HepG2 (cell line): ENCODE data around the gene FANCE. TPM values are rescaled to one million over a fixed set of nuclear protein-coding genes. Genes with fewer than 3 reads are reported as not detected.

ENCODE experiments used
- ARNT ChIP-seq: fragments of 450-650 bp; IDR thresholded peaks from 2 replicates; pipeline ENCODE4 v1.6.1; 2017
- GATAD1 ChIP-seq: IDR thresholded peaks from 2 replicates; pipeline ENCODE4 v1.6.1; 2016; ENCODE audit warnings: missing genetic modification reagents, missing compliant biosample characterization
- KAT8 ChIP-seq: IDR thresholded peaks from 2 replicates; pipeline ENCODE4 v1.6.1; 2016; ENCODE audit warnings: missing genetic modification reagents, missing compliant biosample characterization
- NCOR1 ChIP-seq: fragments of 200-600 bp; sonication (generic); IDR thresholded peaks from 2 replicates; pipeline ENCODE4 v1.7.0; 2017; ENCODE audit warnings: antibody characterized with exemption, low read length, borderline replicate concordance
- SRSF1 ChIP-seq: fragments of 200-400 bp; formaldehyde crosslinking; optimal IDR thresholded peaks from 2 replicates; pipeline ENCODE3; 2017; ENCODE audit warnings: mild to moderate bottlenecking, low read depth, low read length, moderate library complexity
- ZNF224 ChIP-seq: sonication (generic); formaldehyde crosslinking; IDR thresholded peaks from 2 replicates; pipeline ENCODE4 v1.5.0; 2020; ENCODE audit warnings: mild to moderate bottlenecking, missing genetic modification reagents
- ZNF230 ChIP-seq: sonication (generic); formaldehyde crosslinking; IDR thresholded peaks from 2 replicates; pipeline ENCODE4 v1.4.0; 2020; ENCODE audit warnings: mild to moderate bottlenecking, missing genetic modification reagents
- ZSCAN9 ChIP-seq: IDR thresholded peaks from 2 replicates; pipeline ENCODE4 v1.6.1; 2016; ENCODE audit warnings: borderline replicate concordance
- polyA plus RNA-seq, 8 experiments: library from polyadenylated mRNA; depleted of rRNA in 3 of 8; stranded (reverse) in 7 of 8; unstranded in 1 of 8; fragments of >200 nt; fragmentation: Illumina TruSeq in 4 of 8; extraction: Trizol in 4 of 8; gene quantifications; 2 replicates each; pipeline versions ENCODE4 v1.2.1 to v1.2.3, GENCODE V29; 2011 to 2016; ENCODE audit warnings: low read depth in 4 of 8, missing spikeins in 1 of 8, mixed read lengths in 1 of 8; ENCODE audit not compliant: insufficient read depth in 1 of 8
- total RNA-seq, 5 experiments: library from RNA; depleted of rRNA; stranded (reverse); fragments of >200 nt; fragmentation: Illumina TruSeq; extraction: Trizol; gene quantifications; 2 replicates each; pipeline ENCODE4 v1.2.3, GENCODE V29; 2016; ENCODE audit warnings: low read depth in 1 of 5
- TF ChIP-seq, protein P1 (sequence below): sonication (generic); formaldehyde crosslinking; IDR thresholded peaks from 2 replicates; pipeline ENCODE4 v1.4.0; 2020; ENCODE audit warnings: missing genetic modification reagents
- TF ChIP-seq, protein P2 (sequence below): sonication (generic); formaldehyde crosslinking; IDR thresholded peaks from 2 replicates; pipeline ENCODE4 v1.4.0; 2020; ENCODE audit warnings: mild to moderate bottlenecking, missing genetic modification reagents, borderline replicate concordance
- TF ChIP-seq, protein P3 (sequence below): sonication (generic); formaldehyde crosslinking; IDR thresholded peaks from 2 replicates; pipeline ENCODE4 v1.8.1; 2023; ENCODE audit warnings: mild to moderate bottlenecking, inconsistent platforms, moderate library complexity, missing genetic modification reagents, borderline replicate concordance
- TF ChIP-seq, protein P4 (sequence below): sonication (generic); formaldehyde crosslinking; IDR thresholded peaks from 2 replicates; pipeline ENCODE4 v1.5.0; 2020; ENCODE audit warnings: mild to moderate bottlenecking, missing genetic modification reagents, borderline replicate concordance
- TF ChIP-seq, protein P5 (sequence below): sonication (generic); formaldehyde crosslinking; IDR thresholded peaks from 2 replicates; pipeline ENCODE4 v1.4.0; 2020; ENCODE audit warnings: missing genetic modification reagents, borderline replicate concordance

Gene FANCE
- total and polyA plus RNA-seq, 2 of the 13 experiments (the other 11 are each of a cell fraction or from before 2014, with no cell fraction given): 7.1 to 11.2 TPM

DNA sequence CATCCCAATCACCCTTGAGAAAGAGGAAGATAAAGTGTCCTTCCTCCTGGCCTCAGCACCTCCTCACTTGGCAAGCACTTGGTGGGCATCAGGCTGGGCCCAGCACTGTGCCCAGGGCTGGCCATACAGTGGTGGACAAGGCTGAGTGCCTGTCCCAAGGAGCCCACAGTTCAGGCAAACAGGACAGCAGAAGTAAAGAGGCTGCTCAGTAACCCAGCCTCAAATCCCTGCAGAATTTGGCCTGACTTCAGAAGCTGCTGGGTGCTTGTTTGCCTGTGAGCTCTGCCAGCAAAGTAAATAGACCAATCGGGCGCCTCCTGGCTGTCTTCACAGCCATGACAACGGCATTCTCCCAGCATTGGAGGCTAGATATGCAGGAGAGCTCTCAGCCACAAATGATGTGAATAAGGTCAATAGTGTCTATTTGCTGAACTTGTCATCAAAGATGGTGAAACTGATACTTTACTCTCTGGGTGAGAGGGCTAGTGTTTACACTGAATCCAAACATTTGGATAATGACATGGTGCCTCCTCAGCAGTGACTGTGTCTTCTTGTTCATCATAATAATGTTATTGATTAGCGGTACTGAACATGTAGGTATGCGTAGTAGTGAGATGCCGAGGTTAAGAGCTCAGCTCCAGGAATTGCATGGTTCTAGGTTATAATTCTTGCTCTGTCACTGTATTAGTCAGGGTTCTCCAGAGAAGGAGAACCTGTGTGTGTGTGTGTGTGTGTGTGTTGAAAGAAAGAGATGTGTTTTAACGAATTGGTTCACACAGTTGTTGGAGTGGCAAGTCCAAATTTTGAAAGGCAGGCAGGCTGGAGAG is 36.9 kb upstream of the FANCE start (continued):
- TF ChIP-seq, protein P1, sequence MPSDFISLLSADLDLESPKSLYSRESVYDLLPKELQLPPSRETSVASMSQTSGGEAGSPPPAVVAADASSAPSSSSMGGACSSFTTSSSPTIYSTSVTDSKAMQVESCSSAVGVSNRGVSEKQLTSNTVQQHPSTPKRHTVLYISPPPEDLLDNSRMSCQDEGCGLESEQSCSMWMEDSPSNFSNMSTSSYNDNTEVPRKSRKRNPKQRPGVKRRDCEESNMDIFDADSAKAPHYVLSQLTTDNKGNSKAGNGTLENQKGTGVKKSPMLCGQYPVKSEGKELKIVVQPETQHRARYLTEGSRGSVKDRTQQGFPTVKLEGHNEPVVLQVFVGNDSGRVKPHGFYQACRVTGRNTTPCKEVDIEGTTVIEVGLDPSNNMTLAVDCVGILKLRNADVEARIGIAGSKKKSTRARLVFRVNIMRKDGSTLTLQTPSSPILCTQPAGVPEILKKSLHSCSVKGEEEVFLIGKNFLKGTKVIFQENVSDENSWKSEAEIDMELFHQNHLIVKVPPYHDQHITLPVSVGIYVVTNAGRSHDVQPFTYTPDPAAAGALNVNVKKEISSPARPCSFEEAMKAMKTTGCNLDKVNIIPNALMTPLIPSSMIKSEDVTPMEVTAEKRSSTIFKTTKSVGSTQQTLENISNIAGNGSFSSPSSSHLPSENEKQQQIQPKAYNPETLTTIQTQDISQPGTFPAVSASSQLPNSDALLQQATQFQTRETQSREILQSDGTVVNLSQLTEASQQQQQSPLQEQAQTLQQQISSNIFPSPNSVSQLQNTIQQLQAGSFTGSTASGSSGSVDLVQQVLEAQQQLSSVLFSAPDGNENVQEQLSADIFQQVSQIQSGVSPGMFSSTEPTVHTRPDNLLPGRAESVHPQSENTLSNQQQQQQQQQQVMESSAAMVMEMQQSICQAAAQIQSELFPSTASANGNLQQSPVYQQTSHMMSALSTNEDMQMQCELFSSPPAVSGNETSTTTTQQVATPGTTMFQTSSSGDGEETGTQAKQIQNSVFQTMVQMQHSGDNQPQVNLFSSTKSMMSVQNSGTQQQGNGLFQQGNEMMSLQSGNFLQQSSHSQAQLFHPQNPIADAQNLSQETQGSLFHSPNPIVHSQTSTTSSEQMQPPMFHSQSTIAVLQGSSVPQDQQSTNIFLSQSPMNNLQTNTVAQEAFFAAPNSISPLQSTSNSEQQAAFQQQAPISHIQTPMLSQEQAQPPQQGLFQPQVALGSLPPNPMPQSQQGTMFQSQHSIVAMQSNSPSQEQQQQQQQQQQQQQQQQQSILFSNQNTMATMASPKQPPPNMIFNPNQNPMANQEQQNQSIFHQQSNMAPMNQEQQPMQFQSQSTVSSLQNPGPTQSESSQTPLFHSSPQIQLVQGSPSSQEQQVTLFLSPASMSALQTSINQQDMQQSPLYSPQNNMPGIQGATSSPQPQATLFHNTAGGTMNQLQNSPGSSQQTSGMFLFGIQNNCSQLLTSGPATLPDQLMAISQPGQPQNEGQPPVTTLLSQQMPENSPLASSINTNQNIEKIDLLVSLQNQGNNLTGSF (CRISPR knock-in tag): no peak
- TF ChIP-seq ARNT: no peak
- 0 out of 2 replicates have a peak, but pooled peaks have one; percentile 29 for TF ChIP-seq ZNF230 (CRISPR knock-in tag)
- TF ChIP-seq, protein P2, sequence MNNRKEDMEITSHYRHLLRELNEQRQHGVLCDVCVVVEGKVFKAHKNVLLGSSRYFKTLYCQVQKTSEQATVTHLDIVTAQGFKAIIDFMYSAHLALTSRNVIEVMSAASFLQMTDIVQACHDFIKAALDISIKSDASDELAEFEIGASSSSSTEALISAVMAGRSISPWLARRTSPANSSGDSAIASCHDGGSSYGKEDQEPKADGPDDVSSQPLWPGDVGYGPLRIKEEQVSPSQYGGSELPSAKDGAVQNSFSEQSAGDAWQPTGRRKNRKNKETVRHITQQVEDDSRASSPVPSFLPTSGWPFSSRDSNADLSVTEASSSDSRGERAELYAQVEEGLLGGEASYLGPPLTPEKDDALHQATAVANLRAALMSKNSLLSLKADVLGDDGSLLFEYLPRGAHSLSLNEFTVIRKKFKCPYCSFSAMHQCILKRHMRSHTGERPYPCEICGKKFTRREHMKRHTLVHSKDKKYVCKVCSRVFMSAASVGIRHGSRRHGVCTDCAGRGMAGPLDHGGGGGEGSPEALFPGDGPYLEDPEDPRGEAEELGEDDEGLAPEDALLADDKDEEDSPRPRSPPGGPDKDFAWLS (CRISPR knock-in tag): no peak
- TF ChIP-seq GATAD1: peak; percentile 77
- TF ChIP-seq, protein P3, sequence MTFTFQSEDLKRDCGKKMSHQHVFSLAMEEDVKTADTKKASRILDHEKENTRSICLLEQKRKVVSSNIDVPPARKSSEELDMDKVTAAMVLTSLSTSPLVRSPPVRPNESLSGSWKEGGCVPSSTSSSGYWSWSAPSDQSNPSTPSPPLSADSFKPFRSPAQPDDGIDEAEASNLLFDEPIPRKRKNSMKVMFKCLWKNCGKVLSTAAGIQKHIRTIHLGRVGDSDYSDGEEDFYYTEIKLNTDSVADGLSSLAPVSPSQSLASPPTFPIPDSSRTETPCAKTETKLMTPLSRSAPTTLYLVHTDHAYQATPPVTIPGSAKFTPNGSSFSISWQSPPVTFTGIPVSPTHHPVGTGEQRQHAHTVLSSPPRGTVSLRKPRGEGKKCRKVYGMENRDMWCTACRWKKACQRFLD (CRISPR knock-in tag): 0 out of 2 replicates have a peak, but pooled peaks have one; percentile 5
- TF ChIP-seq ZSCAN9 (CRISPR knock-in tag): 0 out of 2 replicates have a peak, but pooled peaks have one; percentile 85
- peak; percentile 86 for TF ChIP-seq KAT8 (CRISPR knock-in tag)
- TF ChIP-seq SRSF1: no peak
- TF ChIP-seq, protein P4, sequence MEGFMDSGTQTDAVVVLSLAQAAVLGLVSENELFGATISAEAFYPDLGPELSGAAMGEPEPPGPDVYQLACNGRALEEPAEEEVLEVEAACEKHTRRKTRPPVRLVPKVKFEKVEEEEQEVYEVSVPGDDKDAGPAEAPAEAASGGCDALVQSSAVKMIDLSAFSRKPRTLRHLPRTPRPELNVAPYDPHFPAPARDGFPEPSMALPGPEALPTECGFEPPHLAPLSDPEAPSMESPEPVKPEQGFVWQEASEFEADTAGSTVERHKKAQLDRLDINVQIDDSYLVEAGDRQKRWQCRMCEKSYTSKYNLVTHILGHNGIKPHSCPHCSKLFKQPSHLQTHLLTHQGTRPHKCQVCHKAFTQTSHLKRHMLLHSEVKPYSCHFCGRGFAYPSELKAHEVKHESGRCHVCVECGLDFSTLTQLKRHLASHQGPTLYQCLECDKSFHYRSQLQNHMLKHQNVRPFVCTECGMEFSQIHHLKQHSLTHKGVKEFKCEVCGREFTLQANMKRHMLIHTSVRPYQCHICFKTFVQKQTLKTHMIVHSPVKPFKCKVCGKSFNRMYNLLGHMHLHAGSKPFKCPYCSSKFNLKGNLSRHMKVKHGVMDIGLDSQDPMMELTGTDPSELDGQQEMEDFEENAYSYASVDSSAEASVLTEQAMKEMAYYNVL (CRISPR knock-in tag): peak; percentile 65; the same call in 1 of the 2 replicates
- no peak for TF ChIP-seq ZNF224 (CRISPR knock-in tag)
- TF ChIP-seq, protein P5, sequence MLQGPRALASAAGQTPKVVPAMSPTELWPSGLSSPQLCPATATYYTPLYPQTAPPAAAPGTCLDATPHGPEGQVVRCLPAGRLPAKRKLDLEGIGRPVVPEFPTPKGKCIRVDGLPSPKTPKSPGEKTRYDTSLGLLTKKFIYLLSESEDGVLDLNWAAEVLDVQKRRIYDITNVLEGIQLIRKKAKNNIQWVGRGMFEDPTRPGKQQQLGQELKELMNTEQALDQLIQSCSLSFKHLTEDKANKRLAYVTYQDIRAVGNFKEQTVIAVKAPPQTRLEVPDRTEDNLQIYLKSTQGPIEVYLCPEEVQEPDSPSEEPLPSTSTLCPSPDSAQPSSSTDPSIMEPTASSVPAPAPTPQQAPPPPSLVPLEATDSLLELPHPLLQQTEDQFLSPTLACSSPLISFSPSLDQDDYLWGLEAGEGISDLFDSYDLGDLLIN: no peak
- TF ChIP-seq NCOR1: peak; percentile 87; the same call in 1 of the 2 replicates
